Colonic mucosa (tissue), 4 donors: ENCODE data around the gene NBEAL2. TPM values are rescaled to one million over a fixed set of nuclear protein-coding genes. Genes with fewer than 3 reads are reported as not detected.
A peak's percentile ranks its signal among the peaks of the same experiment; 100 is the strongest.

ENCODE experiments used
- DNase-seq: peaks from one replicate; pipeline ENCODE4 v3.0.0-alpha.2; 2020
- H3K27ac ChIP-seq: fragments of 200-600 bp; one replicate; pipeline ENCODE4 v1.8.0; 2021
- H3K27me3 ChIP-seq: fragments of 200-600 bp; one replicate; pipeline ENCODE4 v1.8.0; 2021
- H3K36me3 ChIP-seq: fragments of 200-600 bp; one replicate; pipeline ENCODE4 v1.8.0; 2021
- H3K4me1 ChIP-seq: fragments of 200-600 bp; one replicate; pipeline ENCODE4 v1.8.0; 2021; ENCODE audit warnings: mild to moderate bottlenecking
- H3K4me3 ChIP-seq: fragments of 200-600 bp; one replicate; pipeline ENCODE4 v1.8.0; 2021
- H3K9ac ChIP-seq, 2 donors: one replicate each; pipeline ENCODE4 v1.7.0; 2013; ENCODE audit warnings: control low read depth in 2 of 2, low read depth in 2 of 2, low read length in 2 of 2
- H3K9me3 ChIP-seq: fragments of 200-600 bp; one replicate; pipeline ENCODE4 v1.8.0; 2021
- intact Hi-C: fragments of 100-400 bp; cut with DNase I; formaldehyde crosslinking; loops from one replicate; pipeline ENCODE4 v1.14.1; 2022
- total RNA-seq, 2 donors: library from RNA; stranded (reverse); fragmentation: NEBNext Ultra II Directional in 1 of 2; extraction: Animal tissue kit (Norgen Biotek cat#: 25700) in 1 of 2; gene quantifications; one replicate each; pipeline ENCODE4 v1.2.1, GENCODE V29; 2021
- TF ChIP-seq, protein P1 (sequence below): fragments of 200-600 bp; IDR thresholded peaks from one replicate; pipeline ENCODE4 v1.8.0; 2022; ENCODE audit warnings: antibody characterized with exemption, mild to moderate bottlenecking
- donor health status: healthy.
- donor health status: DM: no; HTN: no; CAD: no.
- donor health status: DM: no; HTN: no; CAD: no.

NBEAL2 gene
- total RNA-seq, 2 donors from 2014 or later, result 40.9 to 106 TPM

DNA sequence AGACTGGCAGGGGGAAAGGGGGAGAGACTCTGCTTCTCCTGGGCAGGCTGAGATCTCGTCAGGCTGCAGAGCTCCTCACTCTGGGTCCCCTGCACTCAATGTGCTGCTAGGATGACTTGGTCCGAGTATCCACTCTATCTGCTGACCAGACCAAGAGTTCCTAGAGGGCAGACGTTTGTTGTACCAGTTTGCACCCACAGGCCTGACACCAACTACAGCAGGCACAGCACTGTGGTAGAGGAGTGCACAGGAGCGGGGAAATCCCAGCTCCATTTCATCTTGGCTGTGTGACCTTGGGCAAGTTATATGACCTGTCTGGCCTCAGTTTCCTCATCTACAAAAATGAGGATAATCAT is 31.9 kb upstream of the NBEAL2 start:
- no peaks in the 10 kb centered on the region for H3K27me3 ChIP-seq
- DNase-seq, result no peak
- H3K9ac ChIP-seq, result peak overlapping the region; percentile 5 to 79
- intact Hi-C loops, result no loop called here
- H3K4me1 ChIP-seq, result peaks cover 50% of the 10 kb centered on the region
- no peaks in the 10 kb centered on the region for H3K36me3 ChIP-seq
- peak overlapping the region; percentile 86 for H3K27ac ChIP-seq
- TF ChIP-seq, protein P1, sequence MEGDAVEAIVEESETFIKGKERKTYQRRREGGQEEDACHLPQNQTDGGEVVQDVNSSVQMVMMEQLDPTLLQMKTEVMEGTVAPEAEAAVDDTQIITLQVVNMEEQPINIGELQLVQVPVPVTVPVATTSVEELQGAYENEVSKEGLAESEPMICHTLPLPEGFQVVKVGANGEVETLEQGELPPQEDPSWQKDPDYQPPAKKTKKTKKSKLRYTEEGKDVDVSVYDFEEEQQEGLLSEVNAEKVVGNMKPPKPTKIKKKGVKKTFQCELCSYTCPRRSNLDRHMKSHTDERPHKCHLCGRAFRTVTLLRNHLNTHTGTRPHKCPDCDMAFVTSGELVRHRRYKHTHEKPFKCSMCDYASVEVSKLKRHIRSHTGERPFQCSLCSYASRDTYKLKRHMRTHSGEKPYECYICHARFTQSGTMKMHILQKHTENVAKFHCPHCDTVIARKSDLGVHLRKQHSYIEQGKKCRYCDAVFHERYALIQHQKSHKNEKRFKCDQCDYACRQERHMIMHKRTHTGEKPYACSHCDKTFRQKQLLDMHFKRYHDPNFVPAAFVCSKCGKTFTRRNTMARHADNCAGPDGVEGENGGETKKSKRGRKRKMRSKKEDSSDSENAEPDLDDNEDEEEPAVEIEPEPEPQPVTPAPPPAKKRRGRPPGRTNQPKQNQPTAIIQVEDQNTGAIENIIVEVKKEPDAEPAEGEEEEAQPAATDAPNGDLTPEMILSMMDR, result no peak
- no peak overlapping the region for H3K4me3 ChIP-seq
- H3K9me3 ChIP-seq, result no peaks in the 10 kb centered on the region

DNA sequence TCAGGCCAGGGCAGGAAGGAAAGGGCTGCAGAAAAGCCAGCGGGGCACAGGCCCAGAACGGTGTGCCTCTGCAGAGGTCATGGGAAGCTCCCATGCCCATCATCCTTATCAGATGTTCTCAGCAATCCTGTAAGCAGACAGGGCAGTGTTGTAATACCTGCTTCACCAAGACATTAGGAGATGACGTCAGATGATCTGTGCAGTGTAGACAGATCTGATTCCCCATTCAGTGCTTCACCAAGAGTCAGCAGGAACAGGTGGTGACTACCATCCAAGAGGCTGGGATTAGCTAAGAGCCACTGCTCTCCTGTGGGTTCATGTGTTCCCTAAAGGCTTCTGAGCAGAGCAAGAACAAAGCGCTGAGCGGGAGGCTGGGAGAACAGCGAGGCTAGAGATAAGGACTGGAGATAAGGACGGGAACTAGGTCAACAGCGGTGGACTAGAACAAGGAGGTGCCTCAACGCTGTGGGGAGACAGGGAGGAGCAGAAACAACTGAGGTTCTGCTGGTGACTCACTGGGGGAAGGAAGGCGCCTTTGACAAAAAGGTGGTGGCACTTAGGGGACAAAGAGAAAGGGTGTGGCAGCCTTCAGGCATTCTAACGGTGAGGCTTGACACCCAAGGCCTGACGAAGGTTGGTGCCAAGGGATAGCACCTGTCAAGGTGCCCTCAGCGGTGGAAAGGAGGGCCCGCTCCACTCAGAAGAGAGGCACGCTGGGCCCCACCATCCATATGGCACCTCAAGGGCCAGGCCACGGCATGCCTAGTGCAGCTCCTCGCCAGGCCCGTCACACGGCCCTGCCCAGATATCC is 31.3 kb upstream of the NBEAL2 start:
- Histone ChIP-seq H3K4me1 (peaks cover 43% of the 10 kb centered on the region), H3K9ac (peak overlapping the region; percentile 28 to 79), H3K9me3 (no peaks in the 10 kb centered on the region), H3K27me3 (no peaks in the 10 kb centered on the region), H3K36me3 (no peaks in the 10 kb centered on the region), H3K27ac (peak overlapping the region; percentile 86), H3K4me3 (no peak overlapping the region)
- intact Hi-C loops, result no loop called here
- TF ChIP-seq, protein P1, result no peak
- peak; percentile 88 for DNase-seq

DNA sequence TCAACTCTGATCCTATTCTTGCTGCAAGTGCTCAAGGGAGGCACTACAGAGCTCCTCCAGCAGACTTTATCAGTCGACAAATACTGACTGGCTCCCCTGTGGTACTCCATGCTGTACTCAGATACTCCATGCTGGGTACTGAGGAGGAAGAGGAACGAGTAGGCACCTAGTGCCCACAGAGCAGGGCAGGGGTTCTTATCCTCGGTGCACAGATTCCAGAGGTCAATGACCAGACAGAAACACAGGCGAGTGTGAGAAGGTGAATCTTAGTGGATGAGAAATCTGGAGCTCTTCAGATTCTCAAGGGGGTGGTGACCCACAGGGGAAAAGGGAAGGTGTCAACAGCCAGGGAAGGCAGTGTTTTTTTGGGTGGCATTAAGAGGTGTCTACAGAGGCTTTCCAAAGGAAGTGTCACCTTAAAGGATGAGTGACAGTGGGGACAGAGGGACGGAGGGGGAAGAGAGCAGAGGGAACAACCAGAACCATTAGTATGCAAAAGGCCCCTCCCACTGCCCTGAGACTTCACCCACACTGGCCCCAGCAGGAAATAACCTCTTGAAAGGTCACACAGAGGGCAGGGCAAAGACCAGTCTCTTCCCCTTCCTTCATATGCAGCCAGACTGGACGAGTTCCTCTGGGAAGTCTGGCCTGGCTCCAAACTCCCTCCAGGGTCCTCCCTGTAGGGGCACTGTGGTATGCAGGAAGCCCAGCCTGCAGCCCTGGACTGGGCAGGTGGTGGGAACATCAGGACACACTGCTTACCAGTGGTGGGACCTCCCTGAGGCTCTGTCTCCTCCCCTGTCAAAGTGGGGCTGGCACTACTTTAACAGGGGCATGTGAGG is 30.4 kb upstream of the NBEAL2 start:
- Histone ChIP-seq H3K4me1 (peaks cover 42% of the 10 kb centered on the region), H3K36me3 (no peaks in the 10 kb centered on the region), H3K4me3 (no peak overlapping the region), H3K27ac (peak overlapping the region; percentile 86), H3K27me3 (no peaks in the 10 kb centered on the region), H3K9me3 (no peaks in the 10 kb centered on the region), H3K9ac (peak overlapping the region; percentile 28 to 79)
- intact Hi-C loops, result no loop called here
- TF ChIP-seq, protein P1, result no peak
- peak; percentile 78 for DNase-seq

DNA sequence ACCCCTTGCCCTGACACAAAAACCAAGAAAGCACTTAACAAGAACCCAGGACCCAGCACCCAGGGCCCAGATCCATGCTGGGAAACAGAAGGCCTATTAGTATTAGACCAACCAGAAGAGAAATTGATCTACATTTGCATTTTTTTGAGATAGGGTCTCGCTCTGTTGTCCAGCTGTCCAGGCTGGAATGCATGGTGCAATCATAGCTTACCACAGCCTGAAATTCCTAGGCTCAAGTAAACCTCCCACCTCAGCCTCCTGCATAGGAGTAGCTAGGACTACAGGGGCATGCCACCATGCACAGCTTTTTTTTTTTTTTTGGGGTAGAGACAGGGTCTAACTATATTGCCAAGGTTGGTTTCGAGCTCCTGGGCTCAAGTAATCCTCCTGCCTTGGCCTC is 29.3 kb upstream of the NBEAL2 start:
- no peaks in the 10 kb centered on the region for H3K9me3 ChIP-seq
- no peak overlapping the region for H3K4me3 ChIP-seq
- DNase-seq, result no peak
- intact Hi-C loops, result no loop called here
- TF ChIP-seq, protein P1, result no peak
- no peak overlapping the region for H3K27ac ChIP-seq
- H3K27me3 ChIP-seq, result no peaks in the 10 kb centered on the region
- no peak overlapping the region for H3K9ac ChIP-seq
- H3K4me1 ChIP-seq, result peaks cover 37% of the 10 kb centered on the region
- H3K36me3 ChIP-seq, result no peaks in the 10 kb centered on the region

DNA sequence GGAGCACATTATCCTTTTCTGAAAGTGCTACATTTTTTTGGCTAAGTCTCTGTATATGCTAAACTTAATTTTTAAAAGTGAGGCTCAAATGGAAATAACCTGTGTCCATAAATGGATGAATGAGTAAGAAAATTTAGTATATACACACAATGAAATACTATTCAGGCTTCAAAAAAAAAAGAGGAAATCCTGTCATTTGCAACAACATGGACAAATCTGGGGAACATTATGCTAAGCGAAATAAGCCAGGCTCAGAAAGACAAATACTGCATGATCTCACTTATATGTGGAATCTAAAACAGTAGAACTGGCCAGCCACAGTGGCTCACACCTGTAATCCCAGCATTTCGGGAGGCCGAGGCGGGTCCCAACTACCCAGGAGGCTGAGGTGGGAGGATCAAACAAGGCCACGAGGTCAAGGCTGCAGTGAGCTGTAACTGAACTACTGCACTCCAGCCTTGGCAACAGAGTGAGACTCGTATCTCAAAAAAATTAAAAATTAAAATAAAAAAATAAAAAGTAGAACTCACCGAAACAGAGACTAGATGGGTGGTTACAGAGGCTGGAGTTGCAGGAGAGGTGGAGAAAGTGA is 28.7 kb upstream of the NBEAL2 start:
- H3K27ac ChIP-seq, result no peak overlapping the region
- intact Hi-C loops, result no loop called here
- no peak overlapping the region for H3K9ac ChIP-seq
- no peak for DNase-seq
- no peaks in the 10 kb centered on the region for H3K27me3 ChIP-seq
- no peak overlapping the region for H3K4me3 ChIP-seq
- TF ChIP-seq, protein P1, result no peak
- no peaks in the 10 kb centered on the region for H3K36me3 ChIP-seq
- peaks cover 36% of the 10 kb centered on the region for H3K4me1 ChIP-seq
- H3K9me3 ChIP-seq, result no peaks in the 10 kb centered on the region
